Stimulated activated CD8-positive, alpha-beta memory T cell treated with anti-CD3 and anti-CD28 coated beads, Interleukin-12 subunit alpha, Interleukin-12 subunit beta, amount 100 ng/mL, for 1 hour (primary cell): Measurements from ENCODE around the gene FOXL3.
"Not testable (repeated sequence)": the region's sequence is repeated elsewhere in the genome, so short reads cannot be mapped to it uniquely, and the experiment has no call there.

Experiments used
- DNase-seq: peaks from one replicate; pipeline ENCODE4 v3.0.0-alpha.2; 2020; ENCODE audit warnings: low read depth

Gene FOXL3

DNA sequence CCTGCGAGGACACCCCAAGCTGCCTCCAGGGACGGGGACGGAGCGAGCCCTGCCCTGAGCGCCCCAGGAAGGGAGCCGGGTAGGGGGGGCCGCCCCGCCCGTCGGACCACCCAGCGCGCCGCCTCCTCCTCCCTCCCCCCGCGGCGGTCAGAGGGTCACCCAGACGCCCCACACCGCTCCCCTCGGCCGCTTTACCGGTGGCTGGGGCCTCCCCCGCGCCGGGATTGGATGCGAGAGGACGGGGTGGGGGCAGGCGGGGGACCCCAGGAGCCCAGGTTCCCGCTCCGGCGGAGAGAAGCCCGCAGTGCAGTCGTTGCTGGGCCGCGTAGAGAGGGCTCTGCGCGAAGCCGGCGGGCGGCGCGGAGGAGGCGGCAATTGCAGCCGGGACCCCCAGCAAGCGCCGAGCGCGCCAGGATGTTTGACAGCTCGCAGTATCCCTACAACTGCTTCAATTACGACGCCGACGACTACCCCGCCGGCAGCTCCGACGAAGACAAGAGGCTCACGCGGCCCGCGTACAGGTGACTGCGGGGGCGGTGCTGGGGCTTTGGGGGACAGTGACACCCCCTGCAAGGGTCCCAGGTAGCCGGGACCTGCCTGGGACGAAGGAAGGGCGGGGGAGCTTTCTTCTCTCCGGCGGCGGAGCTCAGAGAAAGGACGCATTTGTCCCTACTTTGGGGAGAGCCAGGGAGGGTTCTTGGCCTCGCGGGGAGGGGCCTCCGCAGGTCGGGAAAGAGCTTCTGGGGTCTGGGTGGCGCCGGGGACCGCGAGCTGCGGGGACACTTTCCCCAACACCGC is at the start of gene FOXL3:
Gene FOXL3 (plus strand): TSS at position 415 of the 798 bp plus-strand sequence. CDS start 0 bp downstream, at position 415.
- no peak for DNase-seq

DNA sequence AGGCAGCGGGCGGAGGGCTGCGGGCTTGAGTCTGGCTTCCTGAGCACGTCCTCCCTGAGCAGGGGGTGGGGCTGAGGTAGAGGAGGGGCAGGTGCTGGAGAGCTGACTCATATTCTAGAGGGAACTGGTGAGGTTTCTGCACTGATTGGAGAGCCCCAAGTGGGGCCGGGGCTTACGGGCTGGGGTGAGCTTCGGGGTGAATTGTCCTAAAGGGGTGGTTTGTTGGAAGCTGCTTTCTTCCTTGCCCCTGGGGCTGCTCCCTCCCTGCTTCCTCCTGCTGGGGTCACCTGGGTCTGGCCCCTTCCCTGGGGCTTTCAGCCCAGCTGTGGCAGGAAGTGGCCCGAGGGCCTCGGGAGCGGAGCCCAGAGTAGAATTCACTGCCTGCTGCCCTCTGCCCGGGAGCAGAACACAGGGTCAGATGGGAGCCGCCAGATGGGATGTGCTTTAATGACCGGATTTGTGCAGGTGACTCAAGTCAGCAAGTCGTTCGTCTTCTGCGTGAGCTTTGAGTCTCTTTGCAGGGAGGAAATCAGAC is 49.0 kb upstream of the FOXL3 start:
- no peak for DNase-seq

- DNase-seq: no peak
These were observed 48.5 kb upstream of the FOXL3 start for GRCh38 chr7:241513-241912.

DNA sequence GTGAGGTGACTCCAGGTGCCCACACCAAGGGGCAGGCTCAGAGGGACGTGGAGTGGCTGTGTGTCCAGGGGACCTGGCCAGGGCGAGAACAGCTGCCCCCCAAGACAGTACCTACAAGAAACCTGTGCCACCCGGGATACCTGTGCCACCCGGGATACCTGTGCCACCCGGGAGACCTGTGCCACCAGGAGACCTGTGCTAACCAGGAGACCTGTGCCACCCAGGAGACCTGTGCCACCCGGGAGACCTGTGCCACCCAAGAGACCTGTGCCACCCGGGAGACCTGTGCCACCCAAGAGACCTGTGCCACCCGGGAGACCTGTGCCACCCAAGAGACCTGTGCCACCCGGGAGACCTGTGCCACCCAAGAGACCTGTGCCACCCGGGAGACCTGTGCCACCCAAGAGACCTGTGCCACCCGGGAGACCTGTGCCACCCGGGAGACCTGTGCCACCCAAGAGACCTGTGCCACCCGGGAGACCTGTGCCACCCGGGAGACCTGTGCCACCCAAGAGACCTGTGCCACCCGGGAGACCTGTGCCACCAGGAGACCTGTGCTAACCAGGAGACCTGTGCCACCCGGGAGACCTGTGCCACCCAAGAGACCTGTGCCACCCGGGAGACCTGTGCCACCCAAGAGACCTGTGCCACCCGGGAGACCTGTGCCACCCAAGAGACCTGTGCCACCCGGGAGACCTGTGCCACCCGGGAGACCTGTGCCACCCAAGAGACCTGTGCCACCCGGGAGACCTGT is 47.0 kb upstream of the FOXL3 start:
- DNase-seq: not testable (repeated sequence)

DNA sequence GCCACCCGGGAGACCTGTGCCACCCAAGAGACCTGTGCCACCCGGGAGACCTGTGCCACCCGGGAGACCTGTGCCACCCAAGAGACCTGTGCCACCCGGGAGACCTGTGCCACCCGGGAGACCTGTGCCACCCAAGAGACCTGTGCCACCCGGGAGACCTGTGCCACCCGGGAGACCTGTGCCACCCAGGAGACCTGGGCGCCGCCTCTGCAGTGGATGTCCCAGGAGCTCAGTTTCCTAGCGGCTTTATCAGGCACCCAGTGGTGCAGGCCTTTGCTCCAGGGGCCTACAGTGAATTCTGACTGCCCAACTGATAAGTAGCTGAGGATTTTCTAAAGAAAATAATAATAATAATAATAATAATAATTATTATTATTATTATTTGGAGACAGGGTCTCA is 46.4 kb upstream of the FOXL3 start:
- not testable (repeated sequence) for DNase-seq

GRCh38 chr7:244974-245373 is 45.0 kb upstream of the FOXL3 start:
- no peak for DNase-seq

- no peak for DNase-seq
These were observed 44.2 kb upstream of the FOXL3 start for GRCh38 chr7:245574-246295.

- no peak for DNase-seq
These were observed 43.5 kb upstream of the FOXL3 start for GRCh38 chr7:246451-246850.

- DNase-seq: no peak
These were observed 42.8 kb upstream of the FOXL3 start for GRCh38 chr7:247181-247580.

DNA sequence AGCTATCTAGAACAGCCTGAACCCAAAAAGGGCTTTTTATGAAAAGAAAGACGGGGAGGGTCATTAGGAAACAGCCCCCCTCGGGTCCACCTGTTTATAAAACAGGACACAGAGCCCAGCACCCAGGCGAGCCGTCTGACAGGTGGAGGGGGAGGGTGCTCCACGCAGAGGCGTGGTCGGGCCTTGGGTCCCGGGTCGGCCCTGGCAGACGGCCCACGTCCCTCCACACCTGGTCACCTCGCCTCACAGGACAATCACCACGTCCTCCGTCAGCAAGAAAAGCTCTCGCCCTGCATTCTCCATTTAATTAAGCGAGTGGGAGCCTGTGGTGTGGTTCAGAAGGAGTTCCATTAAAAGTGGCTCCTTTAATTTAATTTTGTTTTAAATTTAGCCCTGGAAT is 42.3 kb upstream of the FOXL3 start:
- DNase-seq: no peak

DNA sequence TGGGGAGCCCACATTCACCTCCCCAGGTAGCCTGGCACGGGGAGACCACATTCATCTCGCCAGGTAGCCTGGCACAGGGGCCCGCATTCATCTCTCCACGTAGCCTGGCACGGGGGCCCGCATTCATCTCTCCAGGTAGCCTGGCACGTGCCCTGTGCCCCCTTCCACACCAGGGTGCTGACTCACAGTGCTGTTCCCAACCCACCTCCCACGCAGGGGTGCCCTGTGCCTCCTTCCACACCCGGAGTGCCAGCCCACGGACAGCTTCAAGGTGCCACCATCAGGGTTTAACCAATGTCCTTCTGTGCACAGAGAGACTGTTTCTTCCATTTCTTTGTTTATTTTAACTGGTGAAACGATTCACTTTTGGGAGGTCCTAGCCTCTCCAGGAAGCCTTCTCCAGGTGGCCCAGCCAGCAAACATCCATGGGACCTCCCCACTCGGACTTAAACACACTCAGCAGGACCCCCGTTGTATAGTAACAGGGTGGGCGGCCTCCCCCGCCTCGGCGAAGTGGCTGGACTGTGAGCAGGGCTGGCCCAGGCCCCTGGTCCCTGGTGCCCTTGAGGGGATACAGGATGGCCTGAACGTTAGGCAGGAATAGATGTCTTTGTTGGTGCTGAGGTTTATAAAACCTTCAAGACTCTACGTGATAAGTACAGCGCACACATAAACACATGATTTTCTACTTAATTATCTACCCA is 41.1 kb upstream of the FOXL3 start:
- DNase-seq: no peak

DNA sequence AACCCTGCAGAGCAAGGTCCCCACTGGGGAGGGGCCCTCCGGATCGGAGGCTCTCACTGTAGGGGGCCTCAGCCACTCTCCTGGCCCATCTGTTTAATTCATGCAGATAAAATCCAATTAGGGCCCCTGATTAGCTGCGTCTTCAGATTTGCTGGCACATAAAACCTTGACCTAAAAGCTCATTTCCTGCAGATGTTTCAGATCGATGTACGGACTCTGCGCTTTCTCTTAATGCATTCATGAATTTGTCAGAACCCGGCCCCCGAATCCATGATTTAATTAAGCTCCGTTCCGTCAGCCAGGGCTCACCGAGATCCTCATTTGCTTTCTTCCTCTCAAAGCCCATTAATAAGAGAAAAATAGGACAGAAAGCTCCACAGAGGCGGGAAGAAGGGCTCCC is 40.0 kb upstream of the FOXL3 start:
- no peak for DNase-seq

- no peak for DNase-seq
These were observed 39.4 kb upstream of the FOXL3 start for GRCh38 chr7:250523-250922.

DNA sequence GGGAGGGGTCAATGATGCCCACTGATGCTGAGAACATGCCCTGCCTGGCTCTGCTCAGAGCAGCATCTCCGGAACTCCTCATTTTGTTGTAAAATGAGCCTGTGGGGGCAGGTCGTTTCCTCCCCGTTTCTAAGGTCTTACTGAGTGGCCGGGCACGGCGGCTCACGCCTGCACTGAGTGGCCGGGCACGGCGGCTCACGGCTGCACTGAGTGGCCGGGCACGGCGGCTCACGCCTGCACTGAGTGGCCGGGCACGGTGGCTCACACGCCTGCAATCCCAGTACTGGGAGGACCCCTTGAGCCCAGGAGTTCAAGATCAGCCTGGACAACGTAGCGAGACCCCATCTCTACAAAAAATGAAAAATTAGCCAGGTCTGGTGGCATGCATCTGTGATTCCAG is 39.0 kb upstream of the FOXL3 start:
- no peak for DNase-seq

DNA sequence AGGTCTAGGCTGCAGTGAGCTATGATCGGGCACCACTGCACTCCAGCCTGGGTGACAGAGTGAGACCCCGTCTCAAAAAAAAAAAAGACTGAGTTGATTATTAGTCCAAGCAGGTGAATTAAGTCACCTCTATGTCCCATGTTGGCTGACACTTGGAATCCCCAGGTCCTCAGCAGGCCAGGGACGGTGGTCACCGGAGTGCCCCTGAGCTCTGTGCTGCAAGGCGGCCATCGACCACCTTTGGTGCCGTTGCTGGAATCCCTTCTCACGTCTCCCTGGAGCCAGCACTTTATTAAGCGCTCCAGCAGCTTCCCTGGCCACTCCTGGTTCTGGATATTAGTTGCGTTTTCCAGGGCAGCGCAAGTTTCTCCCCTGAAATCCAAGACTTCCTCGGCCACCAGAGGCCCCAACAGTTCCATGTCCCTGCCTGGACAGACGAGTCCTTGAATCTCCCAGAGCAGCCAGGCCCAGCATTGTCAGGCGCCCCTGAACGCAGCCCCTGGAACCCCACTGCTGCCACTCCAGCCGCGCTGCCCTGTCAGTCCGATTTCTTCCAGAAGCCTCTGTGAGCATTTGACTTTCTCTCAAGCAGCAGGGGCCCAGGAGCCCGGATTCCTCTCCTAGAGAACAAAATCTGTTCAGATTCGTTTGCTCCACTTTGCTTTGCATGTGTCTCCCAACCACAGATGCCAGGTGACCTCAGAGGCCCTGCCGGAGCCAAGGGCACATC is 38.4 kb upstream of the FOXL3 start:
- no peak for DNase-seq

DNA sequence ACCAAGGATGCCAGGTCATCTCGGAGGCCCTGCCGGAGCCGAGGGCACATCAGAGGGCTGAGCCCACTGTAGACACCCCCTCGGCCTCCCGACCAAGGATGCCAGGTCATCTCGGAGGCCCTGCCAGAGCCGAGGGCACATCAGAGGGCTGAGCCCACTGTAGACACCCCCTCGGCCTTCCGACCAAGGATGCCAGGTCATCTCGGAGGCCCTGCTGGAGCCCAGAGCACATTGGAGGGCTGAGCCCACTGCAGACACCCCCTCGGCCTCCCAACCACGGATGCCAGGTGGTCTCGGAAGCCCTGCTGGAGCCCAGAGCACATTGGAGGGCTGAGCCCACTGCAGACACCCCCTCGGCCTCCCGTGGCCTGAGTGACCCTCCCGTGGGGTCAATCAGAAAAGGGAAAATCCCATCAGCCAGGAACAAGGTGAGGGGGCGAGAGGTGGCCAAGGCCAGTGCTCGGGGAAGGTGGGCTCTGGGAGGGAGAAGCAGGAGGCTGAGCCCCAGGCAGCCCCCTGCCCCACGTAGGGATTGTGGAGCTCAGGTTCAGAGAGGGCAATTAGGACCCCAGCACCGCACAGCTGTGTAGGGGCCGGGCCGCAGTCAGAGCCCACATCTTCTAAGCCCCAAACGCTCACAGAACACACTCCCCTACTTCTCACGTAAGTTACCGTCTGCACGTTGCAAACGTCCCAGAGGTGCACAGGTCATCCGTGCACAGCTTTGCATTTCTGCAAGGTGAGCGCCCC is 37.6 kb upstream of the FOXL3 start:
- no peak for DNase-seq

- DNase-seq: no peak
These were observed 37.0 kb upstream of the FOXL3 start for GRCh38 chr7:252981-253380.

DNA sequence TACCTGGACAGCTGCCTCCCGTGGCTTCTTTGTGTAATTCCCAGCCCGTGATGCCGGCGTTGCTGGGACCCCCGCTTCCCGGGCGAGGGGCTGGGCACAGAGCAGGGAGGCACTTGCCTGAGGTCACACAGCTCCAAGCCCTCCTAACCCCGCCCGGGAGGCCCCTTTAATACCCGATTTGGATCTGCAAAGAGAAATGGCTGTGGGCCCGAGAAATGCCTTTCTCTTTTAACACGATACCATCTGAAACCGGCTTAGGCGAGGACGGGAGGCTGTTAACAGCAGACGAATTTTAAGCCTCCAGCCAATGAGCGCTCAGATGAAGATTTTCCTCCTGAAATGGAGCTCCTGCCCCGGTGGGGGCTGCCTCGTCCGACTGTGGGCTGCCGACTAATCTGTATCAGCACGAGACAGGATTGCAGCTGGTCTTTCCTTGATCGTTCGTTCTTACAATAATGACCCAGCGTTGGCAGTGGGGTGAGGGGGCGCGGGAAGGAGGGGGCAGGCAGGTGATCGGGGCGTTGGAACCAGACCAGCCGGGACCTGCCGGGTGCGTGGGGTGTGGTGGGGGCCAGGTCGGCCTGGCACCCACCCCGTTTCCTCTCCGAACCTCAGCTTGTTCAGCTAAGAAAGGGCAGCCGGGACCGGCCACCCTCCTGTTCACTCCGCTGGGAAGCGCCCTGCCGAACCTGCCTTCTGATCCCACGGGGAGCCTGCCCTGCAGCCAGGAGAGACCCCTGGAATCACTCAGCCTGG is 36.2 kb upstream of the FOXL3 start:
- no peak for DNase-seq

- DNase-seq: no peak
These were observed 35.5 kb upstream of the FOXL3 start for GRCh38 chr7:254337-255037.
